ENCODE results near the gene PPM1K. TPM values are rescaled to one million over a fixed set of nuclear protein-coding genes. Genes with fewer than 3 reads are reported as not detected.

PPM1K gene
- total and polyA plus RNA-seq, 12 donors = 4.1 to 53.5 (median 23.6) TPM

- no peaks in the 10 kb centered on the region for H3K4me1 ChIP-seq (replicated peaks in 1 of 2)
- no peak for DNase-seq
- H3K27me3 ChIP-seq = no peaks in the 10 kb centered on the region
- H3K9me3 ChIP-seq (replicated peaks in 1 of 3) = no peaks in the 10 kb centered on the region
- H3K36me3 ChIP-seq (replicated peaks in 1 of 2) = no peaks in the 10 kb centered on the region
- intact Hi-C loops (cut with DNase I) = no loop called here
- no peak overlapping the region for H3K4me3 ChIP-seq
- TF ChIP-seq POLR2A (IDR thresholded peaks at IDR 0.05) = no peak
- no peak for TF ChIP-seq CTCF (IDR thresholded peaks at IDR 0.05)
- WGBS, 4 donors = 91 to 95% (median 94%) methylated on average over 2 of the region's 2 CpGs
- H3K27ac ChIP-seq = no peak overlapping the region
Observed at GRCh38 chr4:88257726-88258125, 26.6 kb downstream of the PPM1K start.

- no peak overlapping the region for H3K4me3 ChIP-seq
Observed at GRCh38 chr4:88255111-88255510, 29.2 kb downstream of the PPM1K start.

GRCh38 chr4:88251924-88252323, 32.4 kb downstream of the PPM1K start:
- H3K9me3 ChIP-seq (replicated peaks in 1 of 3) = no peaks in the 10 kb centered on the region
- H3K36me3 ChIP-seq (replicated peaks in 1 of 2) = no peaks in the 10 kb centered on the region
- intact Hi-C loops (cut with DNase I) = no loop called here
- H3K4me3 ChIP-seq = no peak overlapping the region
- H3K27ac ChIP-seq = no peak overlapping the region
- WGBS, 4 donors = 75 to 88% (median 83%) methylated on average over 3 of the region's 3 CpGs
- no peaks in the 10 kb centered on the region for H3K27me3 ChIP-seq
- no peak for TF ChIP-seq CTCF (IDR thresholded peaks at IDR 0.05)
- TF ChIP-seq POLR2A (IDR thresholded peaks at IDR 0.05) = no peak
- no peaks in the 10 kb centered on the region for H3K4me1 ChIP-seq (replicated peaks in 1 of 2)
- DNase-seq = no peak

More at GRCh38 chr4:88255111-88255510, 29.2 kb downstream of the PPM1K start:
- intact Hi-C loops (cut with DNase I) = no loop called here
- H3K4me1 ChIP-seq (replicated peaks in 1 of 2) = no peaks in the 10 kb centered on the region
- no peaks in the 10 kb centered on the region for H3K9me3 ChIP-seq (replicated peaks in 1 of 3)
- no peak for TF ChIP-seq CTCF (IDR thresholded peaks at IDR 0.05)
- no peak for TF ChIP-seq POLR2A (IDR thresholded peaks at IDR 0.05)
- no peak overlapping the region for H3K27ac ChIP-seq
- no peaks in the 10 kb centered on the region for H3K36me3 ChIP-seq (replicated peaks in 1 of 2)
- DNase-seq = no peak
- no peaks in the 10 kb centered on the region for H3K27me3 ChIP-seq
- 56 to 69% (median 64%) methylated on average over 2 of the region's 2 CpGs for WGBS, 4 donors

- WGBS, 4 donors = 70 to 90% (median 72%) methylated on average over 3 of the region's 3 CpGs
Observed at GRCh38 chr4:88247148-88247547, 37.2 kb downstream of the PPM1K start.

More at GRCh38 chr4:88247148-88247547, 37.2 kb downstream of the PPM1K start:
- no peak for TF ChIP-seq POLR2A (IDR thresholded peaks at IDR 0.05)
- no peak for TF ChIP-seq CTCF (IDR thresholded peaks at IDR 0.05)
- no peaks in the 10 kb centered on the region for H3K9me3 ChIP-seq (replicated peaks in 1 of 3)
- no peaks in the 10 kb centered on the region for H3K27me3 ChIP-seq
- H3K4me3 ChIP-seq = no peak overlapping the region
- intact Hi-C loops (cut with DNase I) = no loop called here
- no peaks in the 10 kb centered on the region for H3K36me3 ChIP-seq (replicated peaks in 1 of 2)
- DNase-seq = no peak
- no peaks in the 10 kb centered on the region for H3K4me1 ChIP-seq (replicated peaks in 1 of 2)
- H3K27ac ChIP-seq = no peak overlapping the region
